HG03457 (cell line): ENCODE data around the gene FGF12.
"Not testable (repeated sequence)": the region's sequence is repeated elsewhere in the genome, so short reads cannot be mapped to it uniquely, and the experiment has no call there.

Experiments used
- ATAC-seq: cut with Tn5 transposase; IDR thresholded peaks from one replicate; pipeline ENCODE4 v1.9.1; 2021; ENCODE audit warnings: moderate number of reproducible peaks; ENCODE audit not compliant: unreplicated experiment

Gene FGF12

GRCh38 chr3:192607798-192608197 lies 119.5 kb downstream of the FGF12 start:
- no peak for ATAC-seq

DNA sequence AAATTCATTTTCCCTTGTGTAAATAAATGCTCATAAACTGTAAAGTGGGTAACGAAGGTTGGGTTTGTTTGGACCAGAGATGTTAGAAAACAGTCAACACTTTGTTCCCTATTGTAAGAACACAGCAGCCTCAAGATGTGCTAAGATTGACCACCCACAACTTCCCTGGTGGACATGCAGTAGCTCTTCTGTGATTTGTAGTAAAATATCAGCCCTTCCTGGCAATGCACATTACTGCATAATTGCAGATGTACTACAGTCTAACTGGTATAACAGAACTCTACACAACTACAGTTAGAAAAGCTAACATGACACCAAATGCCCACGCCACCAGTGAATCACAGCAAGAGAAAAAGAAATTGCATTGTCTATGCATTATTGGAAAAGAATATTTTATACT lies 129.4 kb downstream of the FGF12 start:
- no peak for ATAC-seq

- no peak for ATAC-seq
Observed at GRCh38 chr3:192597506-192597905, 129.8 kb downstream of the FGF12 start.

- ATAC-seq = no peak
Observed at GRCh38 chr3:192578729-192579128, 148.6 kb downstream of the FGF12 start.

GRCh38 chr3:192577811-192578210 lies 149.5 kb downstream of the FGF12 start:
- ATAC-seq = no peak

- ATAC-seq = no peak
Observed at GRCh38 chr3:192577271-192577670, 150.1 kb downstream of the FGF12 start.

GRCh38 chr3:192576704-192577103 lies 150.6 kb downstream of the FGF12 start:
- not testable (repeated sequence) for ATAC-seq

DNA sequence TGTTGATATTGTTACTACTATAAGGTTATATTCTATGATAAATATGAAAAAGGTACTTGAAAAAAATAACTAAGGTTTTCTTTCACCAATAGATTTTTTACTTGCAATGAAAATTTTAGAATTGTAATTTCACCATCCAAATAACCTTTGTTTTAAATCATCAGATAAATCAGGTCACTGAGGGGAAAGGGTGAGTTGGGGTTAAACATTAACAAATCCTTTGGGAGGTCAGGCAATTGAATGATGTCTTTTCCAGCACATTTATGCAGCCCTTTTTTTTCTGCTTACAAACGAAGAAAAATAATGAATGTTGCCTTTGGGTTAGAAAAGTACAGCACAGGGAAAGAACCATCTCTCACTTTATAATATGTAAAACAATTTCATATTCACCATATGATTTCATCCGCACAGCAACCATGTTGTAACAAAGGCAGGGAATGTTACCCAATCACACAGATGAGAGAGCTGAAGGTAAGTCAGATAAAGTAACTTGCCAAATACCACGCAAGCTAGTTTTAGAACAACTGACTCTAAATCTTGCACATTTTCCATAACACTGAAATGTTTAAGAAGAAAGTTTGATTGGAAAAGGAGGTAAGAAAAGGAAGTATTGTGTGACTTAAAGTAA lies 151.3 kb downstream of the FGF12 start:
- ATAC-seq = no peak

GRCh38 chr3:192573240-192573639 lies 154.1 kb downstream of the FGF12 start:
- ATAC-seq = no peak

DNA sequence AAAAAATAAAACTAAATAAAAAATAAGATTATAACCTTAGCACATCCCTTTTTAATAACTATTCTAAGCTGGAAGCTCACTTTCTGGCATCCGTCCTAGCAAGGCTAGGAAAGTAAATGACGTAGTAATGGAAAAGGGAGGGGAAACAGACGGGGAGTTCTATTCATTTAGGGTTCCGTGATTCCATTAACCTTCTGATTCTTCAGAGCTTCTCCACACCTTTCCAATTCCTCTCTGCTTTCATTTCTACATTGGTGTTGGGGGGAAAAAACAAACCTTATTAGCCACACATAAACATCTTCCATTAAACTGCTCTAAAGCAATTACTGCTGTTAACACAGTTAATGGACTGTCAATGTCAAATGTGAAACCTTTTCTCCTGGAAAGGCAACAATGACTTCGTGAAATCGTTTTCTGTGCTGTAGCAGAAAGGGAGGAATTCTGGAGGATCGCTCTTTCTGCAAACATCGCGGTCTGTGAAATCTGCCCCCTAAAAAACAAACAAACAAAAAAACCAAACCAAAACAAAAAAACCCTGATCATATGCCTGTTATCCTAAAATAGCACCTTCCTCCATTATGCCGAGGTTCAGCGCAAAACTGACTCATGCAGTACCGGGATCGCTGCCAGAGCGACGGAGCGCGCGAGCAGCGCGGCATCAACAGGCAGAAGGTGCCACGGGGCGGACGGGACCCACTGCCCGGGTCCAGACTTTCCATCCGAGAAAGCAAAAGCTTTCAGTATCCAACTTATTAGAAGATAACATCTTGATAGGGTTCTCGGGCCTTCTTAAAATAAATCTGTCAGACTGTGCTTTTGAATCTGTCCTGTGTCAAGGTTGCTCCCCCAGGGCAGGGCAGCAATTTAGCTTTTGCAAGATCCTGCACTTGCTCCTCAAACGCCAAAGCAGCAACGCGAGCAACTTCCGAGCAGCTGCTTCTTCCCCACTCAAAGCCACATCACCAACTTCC lies 156.2 kb downstream of the FGF12 start:
- no peak for ATAC-seq

GRCh38 chr3:192570315-192570714 lies 157.0 kb downstream of the FGF12 start:
- ATAC-seq = no peak

- ATAC-seq = peak; percentile 70
Observed at GRCh38 chr3:192566706-192567290, 160.5 kb downstream of the FGF12 start.

DNA sequence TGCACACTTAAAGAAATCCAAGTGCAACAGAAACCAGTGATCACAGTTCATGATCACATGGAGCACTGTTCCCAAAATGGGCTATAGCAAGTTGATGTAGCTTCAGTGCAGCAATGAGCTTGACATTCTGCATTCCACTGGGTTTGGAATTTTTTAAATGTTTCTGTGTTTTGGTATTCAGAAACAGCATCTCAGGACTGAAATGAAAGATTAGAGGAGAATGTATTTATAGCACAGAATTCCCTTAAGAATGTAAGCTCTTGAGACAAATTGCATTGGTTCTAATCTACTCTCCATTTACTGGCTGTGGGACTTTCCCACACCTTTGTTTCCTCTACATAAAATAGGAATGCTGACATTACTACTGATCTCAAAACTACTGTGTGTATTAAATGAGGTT lies 162.7 kb downstream of the FGF12 start:
- ATAC-seq = no peak

DNA sequence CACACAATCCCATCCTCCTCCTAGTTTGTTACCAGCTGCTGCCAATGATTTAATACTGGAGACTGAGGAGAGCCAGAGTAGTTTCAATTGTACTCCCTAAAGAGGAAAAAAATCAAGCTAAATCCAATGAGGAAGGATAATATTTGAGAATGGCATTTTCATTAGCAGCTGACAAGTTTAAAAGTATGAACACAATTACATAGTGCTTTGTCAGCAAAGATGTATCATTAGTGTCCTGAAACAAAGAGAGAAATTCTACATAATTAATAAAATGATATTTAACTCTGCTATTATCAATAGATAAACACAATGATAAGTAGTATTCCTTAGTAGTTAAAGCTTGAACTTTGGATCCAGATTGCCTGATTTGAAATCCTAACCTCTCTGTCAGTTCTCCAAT lies 163.9 kb downstream of the FGF12 start:
- no peak for ATAC-seq

- no peak for ATAC-seq
Observed at GRCh38 chr3:192553707-192554106, 173.6 kb downstream of the FGF12 start.

DNA sequence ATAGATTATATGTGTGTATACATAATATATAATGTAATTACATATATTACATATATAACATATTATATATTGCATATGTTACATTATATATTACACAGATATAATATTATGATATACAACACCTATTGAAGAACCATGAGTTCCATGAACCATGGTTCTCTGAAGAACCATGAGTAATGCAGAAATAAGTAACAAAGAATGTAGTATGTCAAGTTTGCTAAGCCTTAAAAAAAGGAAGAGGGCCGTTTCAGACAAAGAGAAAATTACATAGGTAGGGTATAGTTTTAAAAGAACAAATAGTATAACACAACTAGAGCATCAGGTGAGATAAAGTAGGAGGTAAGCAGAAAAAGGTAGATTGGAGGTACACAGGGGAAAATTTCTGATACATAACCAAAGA lies 177.0 kb downstream of the FGF12 start:
- no peak for ATAC-seq

DNA sequence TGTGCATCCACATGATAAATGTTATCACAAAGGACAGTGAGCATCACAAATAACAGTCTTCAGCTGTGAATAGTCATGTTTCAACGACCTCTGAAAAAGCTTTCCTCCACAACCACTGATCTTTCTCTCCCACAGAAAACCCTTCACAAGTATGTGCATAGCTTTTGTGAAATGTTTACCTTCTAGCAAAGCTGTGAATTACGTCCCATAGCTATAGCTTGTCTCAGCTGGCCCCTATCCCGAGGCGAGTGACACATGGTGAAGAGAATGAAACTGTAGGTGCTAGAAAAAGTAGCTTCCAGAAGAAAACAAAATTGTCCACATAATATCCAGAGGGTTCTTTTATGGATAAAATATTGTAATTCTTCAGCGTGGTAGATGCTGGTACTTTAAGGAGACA lies 182.0 kb downstream of the FGF12 start:
- no peak for ATAC-seq

- ATAC-seq = no peak
Observed at GRCh38 chr3:192543163-192543562, 184.2 kb downstream of the FGF12 start.

DNA sequence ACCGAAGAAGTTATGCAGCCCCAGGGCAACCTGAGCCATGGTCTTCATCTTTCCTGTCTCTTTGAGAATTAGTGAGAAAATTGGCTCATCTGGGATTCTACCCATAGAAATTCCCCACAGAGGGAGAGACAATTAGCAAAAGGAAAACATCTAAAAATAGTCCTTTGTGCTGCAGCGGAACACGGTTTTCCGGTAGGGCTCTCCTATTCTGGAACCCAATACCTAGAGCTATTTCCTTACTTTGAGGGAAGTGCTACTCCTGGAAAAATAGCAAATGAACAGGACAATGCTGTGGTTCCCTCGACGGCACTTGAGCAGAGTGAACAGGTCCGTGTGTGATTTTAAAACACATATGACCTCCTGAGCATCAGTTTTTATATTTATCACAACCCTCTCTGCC lies 210.5 kb downstream of the FGF12 start:
- no peak for ATAC-seq

DNA sequence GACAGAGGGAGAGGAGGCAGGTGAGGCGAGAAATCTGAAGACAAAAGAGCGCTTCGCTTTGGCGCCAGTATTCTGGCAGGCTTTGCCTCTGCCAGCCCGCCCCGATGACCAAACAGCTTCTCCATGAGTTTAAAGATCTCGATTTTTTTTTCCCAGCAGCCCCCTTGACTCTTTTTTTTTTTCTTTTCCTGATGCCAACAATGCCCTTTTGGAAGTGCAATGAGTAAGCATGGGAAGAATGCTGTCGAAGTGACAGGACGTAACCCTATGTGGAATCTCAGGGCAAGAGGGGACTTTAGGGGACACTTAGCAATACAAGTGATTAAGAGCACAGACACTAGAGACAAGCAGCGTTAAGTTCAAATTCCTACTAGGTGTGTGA lies 211.7 kb downstream of the FGF12 start:
- ATAC-seq = no peak

- ATAC-seq = no peak
Observed at GRCh38 chr3:192514754-192515663, 212.3 kb downstream of the FGF12 start.
